Measurements from ENCODE around the gene ITSN1.

GRCh38 chr21:33859373-33860102, 217.2 kb downstream of the ITSN1 start:
- no peak for TF ChIP-seq CTCF (IDR thresholded peaks at IDR 0.05)
- TF ChIP-seq POLR2A (IDR thresholded peaks at IDR 0.05) = no peak

Data from body of pancreas (tissue), 4 donors.